ENCODE results near the gene FAM107A.

GRCh38 chr3:58563386-58564035 lies 13.7 kb downstream of the FAM107A start:
- TF ChIP-seq, protein P1, sequence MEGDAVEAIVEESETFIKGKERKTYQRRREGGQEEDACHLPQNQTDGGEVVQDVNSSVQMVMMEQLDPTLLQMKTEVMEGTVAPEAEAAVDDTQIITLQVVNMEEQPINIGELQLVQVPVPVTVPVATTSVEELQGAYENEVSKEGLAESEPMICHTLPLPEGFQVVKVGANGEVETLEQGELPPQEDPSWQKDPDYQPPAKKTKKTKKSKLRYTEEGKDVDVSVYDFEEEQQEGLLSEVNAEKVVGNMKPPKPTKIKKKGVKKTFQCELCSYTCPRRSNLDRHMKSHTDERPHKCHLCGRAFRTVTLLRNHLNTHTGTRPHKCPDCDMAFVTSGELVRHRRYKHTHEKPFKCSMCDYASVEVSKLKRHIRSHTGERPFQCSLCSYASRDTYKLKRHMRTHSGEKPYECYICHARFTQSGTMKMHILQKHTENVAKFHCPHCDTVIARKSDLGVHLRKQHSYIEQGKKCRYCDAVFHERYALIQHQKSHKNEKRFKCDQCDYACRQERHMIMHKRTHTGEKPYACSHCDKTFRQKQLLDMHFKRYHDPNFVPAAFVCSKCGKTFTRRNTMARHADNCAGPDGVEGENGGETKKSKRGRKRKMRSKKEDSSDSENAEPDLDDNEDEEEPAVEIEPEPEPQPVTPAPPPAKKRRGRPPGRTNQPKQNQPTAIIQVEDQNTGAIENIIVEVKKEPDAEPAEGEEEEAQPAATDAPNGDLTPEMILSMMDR (IDR thresholded peaks at IDR 0.05) = no peak
- TF ChIP-seq POLR2AphosphoS5 (IDR thresholded peaks at IDR 0.05) (no peak), POLR2A (IDR thresholded peaks at IDR 0.05) (no peak), EP300 (IDR thresholded peaks at IDR 0.05) (no peak)

All from stomach (tissue), 4 donors.